Uterus (tissue), 2 donors: ENCODE results near the gene POPDC2.

Source experiments
- POLR2A ChIP-seq, 2 donors: fragments of 450-650 bp; IDR thresholded peaks; one replicate each; pipeline ENCODE4 v1.6.1; 2016; ENCODE audit warnings: antibody characterized with exemption in 2 of 2, mild to moderate bottlenecking in 1 of 2, moderate library complexity in 1 of 2
- TF ChIP-seq, protein P1 (sequence below), 4 experiments: fragments of 200-600 bp in 2 of 4; fragments of 450-650 bp in 2 of 4; sonication (generic) in 2 of 4; IDR thresholded peaks; one replicate each; pipeline ENCODE4 v1.5.1; 2016 to 2019; ENCODE audit warnings: antibody characterized with exemption in 4 of 4, mild to moderate bottlenecking in 2 of 4, moderate library complexity in 1 of 4

DNA sequence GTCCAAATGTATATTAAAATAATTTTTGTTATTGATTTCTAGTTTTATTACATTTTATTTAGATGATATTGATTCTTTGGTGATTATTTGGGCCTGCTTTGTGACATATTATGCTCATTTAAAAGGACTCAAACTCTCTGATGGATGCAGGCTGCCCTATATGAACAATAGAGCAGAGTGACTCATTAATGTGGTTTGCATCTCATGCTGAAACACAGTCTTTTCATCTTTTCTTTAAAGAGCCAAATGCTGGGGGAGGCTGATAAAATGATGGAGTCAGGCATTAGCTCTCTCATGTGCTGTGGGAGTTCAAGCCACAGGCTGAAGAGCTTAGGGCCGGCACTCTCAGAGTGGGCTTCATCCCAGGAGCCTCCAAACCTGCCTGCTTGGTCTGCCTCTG is 55.5 kb downstream of the POPDC2 start:
- TF ChIP-seq, protein P1, sequence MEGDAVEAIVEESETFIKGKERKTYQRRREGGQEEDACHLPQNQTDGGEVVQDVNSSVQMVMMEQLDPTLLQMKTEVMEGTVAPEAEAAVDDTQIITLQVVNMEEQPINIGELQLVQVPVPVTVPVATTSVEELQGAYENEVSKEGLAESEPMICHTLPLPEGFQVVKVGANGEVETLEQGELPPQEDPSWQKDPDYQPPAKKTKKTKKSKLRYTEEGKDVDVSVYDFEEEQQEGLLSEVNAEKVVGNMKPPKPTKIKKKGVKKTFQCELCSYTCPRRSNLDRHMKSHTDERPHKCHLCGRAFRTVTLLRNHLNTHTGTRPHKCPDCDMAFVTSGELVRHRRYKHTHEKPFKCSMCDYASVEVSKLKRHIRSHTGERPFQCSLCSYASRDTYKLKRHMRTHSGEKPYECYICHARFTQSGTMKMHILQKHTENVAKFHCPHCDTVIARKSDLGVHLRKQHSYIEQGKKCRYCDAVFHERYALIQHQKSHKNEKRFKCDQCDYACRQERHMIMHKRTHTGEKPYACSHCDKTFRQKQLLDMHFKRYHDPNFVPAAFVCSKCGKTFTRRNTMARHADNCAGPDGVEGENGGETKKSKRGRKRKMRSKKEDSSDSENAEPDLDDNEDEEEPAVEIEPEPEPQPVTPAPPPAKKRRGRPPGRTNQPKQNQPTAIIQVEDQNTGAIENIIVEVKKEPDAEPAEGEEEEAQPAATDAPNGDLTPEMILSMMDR (IDR thresholded peaks at IDR 0.05): no peak
- TF ChIP-seq POLR2A (IDR thresholded peaks at IDR 0.05): no peak
